Large intestine (tissue), 3 donors: ENCODE measurements around the gene GLYR1. TPM values are rescaled to one million over a fixed set of nuclear protein-coding genes. Genes with fewer than 3 reads are reported as not detected.

Source experiments
- DNase-seq, 2 donors: peaks; one replicate each; pipeline versions ENCODE4 v3.0.0 to v3.0.0-alpha.2; 2013
- H3K27ac ChIP-seq: one replicate; pipeline ENCODE4 v1.5.1; 2013; ENCODE audit warnings: low read length
- H3K27me3 ChIP-seq: 2 replicates; pipeline ENCODE4 v1.6.1; 2013; ENCODE audit warnings: low read length; ENCODE audit not compliant: control insufficient read depth, insufficient read depth
- H3K36me3 ChIP-seq: 2 replicates; pipeline ENCODE4 v1.6.1; 2013; ENCODE audit warnings: low read length; ENCODE audit not compliant: control insufficient read depth, insufficient read depth
- H3K4me1 ChIP-seq: one replicate; pipeline ENCODE4 v1.6.1; 2013; ENCODE audit warnings: low read length; ENCODE audit not compliant: control insufficient read depth, insufficient read depth
- H3K4me3 ChIP-seq: one replicate; pipeline ENCODE4 v1.5.1; 2013; ENCODE audit warnings: low read length
- H3K9me3 ChIP-seq: one replicate; pipeline ENCODE4 v1.6.1; 2013; ENCODE audit warnings: mild to moderate bottlenecking, low read depth, low read length, moderate library complexity; ENCODE audit not compliant: control insufficient read depth
- whole genome bisulfite sequencing: methylation state at CpG from one replicate; pipeline ENCODE4 v1.1.5; 2013; ENCODE audit warnings: low lambda C conversion rate; ENCODE audit not compliant: insufficient coverage; 5-methylcytosine and 5-hydroxymethylcytosine counted together
- polyA plus RNA-seq: library from polyadenylated mRNA; unstranded; fragments of 120-200 nt; gene quantifications from one replicate; pipeline ENCODE4 v1.2.1, GENCODE V29; 2013

Gene GLYR1
- polyA plus RNA-seq, 1 donor: 102 TPM

GRCh38 chr16:4811242-4811641 is 35.8 kb downstream of the GLYR1 start:
- no peaks in the 10 kb centered on the region for H3K27me3 ChIP-seq
- no CpG with 5 or more reads among the region's 3 CpGs for WGBS
- H3K4me1 ChIP-seq: no peaks in the 10 kb centered on the region
- DNase-seq: no peak
- H3K4me3 ChIP-seq: no peak overlapping the region
- H3K9me3 ChIP-seq: no peaks in the 10 kb centered on the region
- no peak overlapping the region for H3K27ac ChIP-seq
- H3K36me3 ChIP-seq: peaks cover 70% of the 10 kb centered on the region

DNA sequence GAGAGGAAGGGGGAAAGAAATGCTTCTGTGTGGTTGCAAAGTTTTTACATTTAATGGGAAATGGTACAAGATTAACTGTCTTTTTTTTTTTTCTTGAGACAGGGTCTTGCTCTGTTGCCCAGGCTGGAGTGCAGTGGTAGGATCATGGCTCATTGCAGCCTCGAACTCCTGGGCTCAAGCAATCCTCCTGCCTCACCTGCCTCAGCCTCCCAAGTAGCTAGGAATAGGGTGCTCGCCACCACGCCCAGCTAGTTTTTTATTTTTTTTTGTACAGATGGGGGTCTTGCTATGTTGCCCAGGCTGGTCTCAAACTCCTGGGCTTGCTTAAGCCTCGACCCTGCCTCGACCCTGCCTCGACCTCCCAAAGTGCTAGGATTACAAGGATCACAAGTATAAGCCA is 40.8 kb downstream of the GLYR1 start:
- H3K4me1 ChIP-seq: peaks cover 4% of the 10 kb centered on the region
- no peak for DNase-seq
- WGBS: no CpG with 5 or more reads among the region's 6 CpGs
- no peaks in the 10 kb centered on the region for H3K9me3 ChIP-seq
- no peaks in the 10 kb centered on the region for H3K27me3 ChIP-seq
- H3K36me3 ChIP-seq: peaks cover 54% of the 10 kb centered on the region
- H3K27ac ChIP-seq: no peak overlapping the region
- no peak overlapping the region for H3K4me3 ChIP-seq

DNA sequence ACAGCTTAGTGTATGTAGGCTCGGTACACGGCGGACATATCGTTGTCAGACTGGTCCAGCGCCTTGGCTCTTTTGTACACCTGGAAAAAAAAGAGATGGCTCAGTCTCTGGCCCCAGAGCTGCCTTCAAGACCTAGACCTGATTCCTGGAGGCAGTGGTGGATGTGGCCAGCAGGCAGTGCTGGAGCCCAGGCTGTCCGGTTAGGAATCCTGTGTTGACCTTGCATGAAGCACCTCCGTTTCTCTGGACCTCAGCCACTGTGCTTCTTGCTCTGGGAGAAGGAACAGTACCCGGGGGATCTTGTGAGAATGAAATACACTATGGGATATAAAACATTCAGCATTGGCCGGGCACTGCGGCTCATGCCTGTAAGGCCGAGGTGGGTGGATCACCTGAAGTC is 41.9 kb downstream of the GLYR1 start:
- DNase-seq: no peak
- peaks cover 15% of the 10 kb centered on the region for H3K4me1 ChIP-seq
- H3K27ac ChIP-seq: no peak overlapping the region
- no CpG with 5 or more reads among the region's 11 CpGs for WGBS
- peaks cover 45% of the 10 kb centered on the region for H3K36me3 ChIP-seq
- H3K27me3 ChIP-seq: no peaks in the 10 kb centered on the region
- H3K4me3 ChIP-seq: no peak overlapping the region
- H3K9me3 ChIP-seq: no peaks in the 10 kb centered on the region

- WGBS: 80% methylated on average over 1 of the region's 26 CpGs
- Histone ChIP-seq H3K27ac (no peak overlapping the region), H3K9me3 (no peaks in the 10 kb centered on the region), H3K4me1 (peaks cover 17% of the 10 kb centered on the region), H3K27me3 (no peaks in the 10 kb centered on the region), H3K36me3 (peaks cover 51% of the 10 kb centered on the region), H3K4me3 (no peak overlapping the region)
- no peak for DNase-seq
These were observed 43.0 kb downstream of the GLYR1 start for GRCh38 chr16:4803898-4804762.

DNA sequence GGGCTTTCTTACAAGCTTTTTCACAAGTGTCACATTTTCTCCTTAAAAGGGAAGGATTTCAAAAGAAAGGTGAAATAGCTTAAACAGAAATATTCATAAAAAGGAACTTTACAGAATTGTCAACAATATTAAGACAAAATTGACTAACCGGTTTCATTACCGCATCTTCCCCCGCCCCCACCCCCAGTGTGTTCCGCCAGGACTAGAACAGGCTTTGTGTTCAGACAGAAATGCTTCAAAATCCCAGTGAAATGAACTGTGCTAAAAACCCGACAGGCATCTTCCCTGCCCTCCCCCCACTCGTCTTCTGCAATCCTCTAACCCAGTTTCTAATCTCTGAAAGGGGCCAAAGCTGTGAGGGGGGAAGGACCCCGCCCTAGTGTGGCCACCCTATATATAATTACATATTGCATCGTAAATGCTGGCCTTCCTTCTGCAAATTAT is 43.7 kb downstream of the GLYR1 start:
- Histone ChIP-seq H3K4me1 (peaks cover 17% of the 10 kb centered on the region), H3K36me3 (peaks cover 54% of the 10 kb centered on the region), H3K9me3 (no peaks in the 10 kb centered on the region), H3K4me3 (peak overlapping the region; percentile 51), H3K27me3 (no peaks in the 10 kb centered on the region), H3K27ac (peak overlapping the region; percentile 77)
- DNase-seq: no peak
- no CpG with 5 or more reads among the region's 8 CpGs for WGBS

DNA sequence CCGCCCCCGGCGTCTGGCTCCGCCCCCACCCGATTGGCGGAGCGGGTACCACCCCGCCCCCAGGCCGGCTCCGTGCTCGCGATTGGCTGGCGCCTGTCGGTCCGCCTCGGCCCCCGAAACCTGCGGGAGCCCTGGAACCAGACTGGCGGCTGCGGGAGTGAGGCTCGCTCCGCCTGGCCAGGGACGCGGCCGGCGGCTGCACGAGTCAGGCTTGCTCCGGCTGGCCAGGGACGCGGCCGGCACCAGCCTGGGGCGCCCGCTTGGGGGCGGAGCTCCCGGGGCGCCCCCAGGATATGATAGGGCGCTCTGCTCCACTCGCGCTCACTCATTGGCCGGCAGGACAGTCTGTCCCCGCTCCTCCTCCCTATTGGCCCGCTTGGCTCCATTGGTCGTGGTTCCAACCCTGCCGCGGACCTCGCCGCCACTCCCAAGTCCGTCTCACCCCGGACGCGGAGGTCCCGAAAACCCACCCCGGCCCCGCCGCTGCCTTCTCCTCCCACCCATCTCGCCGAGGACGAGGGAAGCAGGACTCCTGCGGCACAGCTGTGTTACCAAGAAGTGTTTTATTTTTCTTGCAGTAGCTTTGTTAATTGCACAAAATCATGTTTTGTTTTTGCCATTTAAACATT is 44.3 kb downstream of the GLYR1 start:
- H3K36me3 ChIP-seq: peaks cover 54% of the 10 kb centered on the region
- peaks cover 17% of the 10 kb centered on the region for H3K4me1 ChIP-seq
- peak; percentile 85 to 95 for DNase-seq
- peak overlapping the region; percentile 77 for H3K27ac ChIP-seq
- H3K4me3 ChIP-seq: peak overlapping the region; percentile 51
- whole genome bisulfite sequencing: no CpG with 5 or more reads among the region's 59 CpGs
- H3K9me3 ChIP-seq: no peaks in the 10 kb centered on the region
- H3K27me3 ChIP-seq: no peaks in the 10 kb centered on the region

- Histone ChIP-seq H3K4me1 (peaks cover 20% of the 10 kb centered on the region), H3K27ac (peak within 1 kb of the TSS; percentile 77), H3K4me3 (peak within 1 kb of the TSS; percentile 51), H3K27me3 (no peaks in the 10 kb centered on the region), H3K36me3 (peaks cover 53% of the 10 kb centered on the region), H3K9me3 (no peaks in the 10 kb centered on the region)
- no CpG with 5 or more reads among the region's 70 CpGs for WGBS
- DNase-seq: peak; percentile 86 to 94
These were observed 45.0 kb downstream of the GLYR1 start, which contains the start of gene ROGDI for GRCh38 chr16:4801962-4802658. Gene ROGDI (minus strand): TSS chr16:4802633. CDS start chr16:4802571, 62 bp downstream.

DNA sequence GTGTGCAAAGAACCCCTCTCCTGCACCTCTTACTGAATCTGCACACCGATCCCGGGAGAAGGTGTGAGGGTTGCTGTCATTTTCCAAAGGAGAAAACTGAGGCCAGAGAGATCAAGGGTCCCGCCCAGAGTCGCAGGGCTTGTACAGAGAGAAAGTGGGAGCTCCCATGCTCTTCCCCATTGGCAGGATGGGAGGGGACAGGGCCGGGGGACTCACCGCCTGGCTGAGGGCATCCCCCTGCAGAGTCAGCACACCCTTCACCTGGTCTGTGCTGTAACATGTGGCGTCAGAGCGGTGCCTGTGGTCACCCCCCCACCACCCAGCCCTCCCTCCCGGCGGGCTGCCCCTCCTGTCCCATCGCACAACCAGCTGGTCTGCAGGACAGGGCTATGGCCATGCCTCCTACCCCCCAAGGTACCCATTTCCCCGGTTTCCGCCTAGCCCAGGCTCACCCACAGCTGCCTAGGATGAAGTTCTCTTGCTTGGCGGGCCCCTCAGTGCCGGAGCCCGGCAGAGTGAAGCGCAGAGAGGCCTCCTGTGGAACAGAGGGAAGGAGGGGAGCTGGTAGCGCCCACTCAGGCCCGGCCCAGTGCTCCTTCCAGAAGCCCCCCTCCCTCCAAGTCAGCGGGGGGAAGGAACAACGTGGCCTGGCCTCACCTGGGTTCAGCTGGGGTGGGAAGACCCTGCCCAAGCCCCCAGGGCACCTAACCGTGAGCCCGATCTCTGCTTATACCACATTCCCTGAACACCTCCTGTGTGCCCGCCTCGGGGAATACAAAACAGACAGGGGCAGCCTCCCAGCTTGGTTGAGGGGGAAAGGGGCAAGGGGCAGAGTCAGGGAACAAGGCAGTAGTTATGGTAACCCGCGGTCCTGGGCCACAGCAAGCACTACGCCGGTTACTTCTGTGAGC is 45.8 kb downstream of the GLYR1 start:
- DNase-seq: no peak
- Histone ChIP-seq H3K27me3 (no peaks in the 10 kb centered on the region), H3K36me3 (peaks cover 49% of the 10 kb centered on the region), H3K4me3 (peak overlapping the region; percentile 51), H3K27ac (peak overlapping the region; percentile 77), H3K9me3 (no peaks in the 10 kb centered on the region), H3K4me1 (peaks cover 26% of the 10 kb centered on the region)
- WGBS: no CpG with 5 or more reads among the region's 29 CpGs

GRCh38 chr16:4800290-4801041 is 46.6 kb downstream of the GLYR1 start:
- Histone ChIP-seq H3K27me3 (no peaks in the 10 kb centered on the region), H3K4me3 (no peak overlapping the region), H3K27ac (peak overlapping the region; percentile 65), H3K4me1 (peaks cover 33% of the 10 kb centered on the region), H3K9me3 (no peaks in the 10 kb centered on the region), H3K36me3 (peaks cover 43% of the 10 kb centered on the region)
- peak; percentile 76 to 77 for DNase-seq
- WGBS: no CpG with 5 or more reads among the region's 17 CpGs
